OCI-LY7 (cell line): Measurements from ENCODE around the gene MTCL1. TPM values are rescaled to one million over a fixed set of nuclear protein-coding genes. Genes with fewer than 3 reads are reported as not detected.

Experiments
- BruUV-seq: library from RNA; stranded (reverse); fragments of 400-500 nt; replicated peaks from 2 replicates; lab custom pipeline; 2021; lab: Mats Ljungman, UMichigan
- CTCF ChIA-PET: fragments of 300-600 bp; sonication (Branson Sonifier 250); formaldehyde crosslinking; loops from one replicate; lab custom pipeline; 2022; ENCODE audit warnings: antibody characterized with exemption; ENCODE audit not compliant: unreplicated experiment; lab: Charles Lee
- POLR2A ChIA-PET: fragments of 300-600 bp; sonication (Branson Sonifier 250); formaldehyde crosslinking; loops from one replicate; lab custom pipeline; 2022; ENCODE audit warnings: antibody characterized with exemption; lab: Charles Lee
- DNase-seq: peaks from one replicate; pipeline ENCODE4 v3.0.0-alpha.2; 2015; ENCODE audit warnings: low spot score
- H2AFZ ChIP-seq: fragments of 200-600 bp; sonication (generic), shearing (Covaris generic); 2 replicates; pipeline ENCODE4 v1.6.1; 2014; ENCODE audit warnings: mild to moderate bottlenecking, antibody characterized with exemption, low read length, moderate library complexity
- H3K27ac ChIP-seq: fragments of 200-600 bp; sonication (generic); 2 replicates; pipeline ENCODE4 v1.5.1; 2014; ENCODE audit warnings: mixed run types, low read depth, mild to moderate bottlenecking, moderate library complexity, low read length, inconsistent platforms; ENCODE audit not compliant: poor library complexity, severe bottlenecking
- H3K36me3 ChIP-seq: fragments of 200-600 bp; sonication (generic); 2 replicates; pipeline ENCODE4 v1.6.1; 2014; ENCODE audit warnings: mild to moderate bottlenecking, antibody characterized with exemption, low read length, moderate library complexity, mixed read lengths; ENCODE audit not compliant: insufficient read depth
- H3K4me1 ChIP-seq: fragments of 200-600 bp; sonication (generic); 2 replicates; pipeline ENCODE4 v1.5.1; 2014; ENCODE audit warnings: mild to moderate bottlenecking, low read length; ENCODE audit not compliant: insufficient read depth, poor library complexity, severe bottlenecking
- H3K4me2 ChIP-seq: fragments of 200-600 bp; sonication (generic); 2 replicates; pipeline ENCODE4 v1.6.1; 2014; ENCODE audit warnings: mild to moderate bottlenecking, low read length
- H3K4me3 ChIP-seq: fragments of 200-600 bp; sonication (generic); 2 replicates; pipeline ENCODE4 v1.5.1; 2014; ENCODE audit warnings: mild to moderate bottlenecking, low read depth, low read length; ENCODE audit not compliant: poor library complexity, severe bottlenecking
- H3K79me2 ChIP-seq: fragments of 200-600 bp; sonication (generic); 2 replicates; pipeline ENCODE4 v1.6.1; 2016; ENCODE audit warnings: low read depth, mild to moderate bottlenecking, low read length, moderate library complexity, mixed read lengths; ENCODE audit not compliant: insufficient read depth
- H3K9me2 ChIP-seq: fragments of 200-600 bp; sonication (generic); 2 replicates; pipeline ENCODE4 v1.6.1; 2016; ENCODE audit warnings: mild to moderate bottlenecking, low read length, mixed read lengths; ENCODE audit not compliant: insufficient read depth
- H3K9me3 ChIP-seq: fragments of 200-600 bp; sonication (generic); 2 replicates; pipeline ENCODE4 v1.6.1; 2014; ENCODE audit warnings: mild to moderate bottlenecking, mixed run types, low read length, mixed read lengths
- H4K20me1 ChIP-seq: fragments of 200-600 bp; sonication (generic); 2 replicates; pipeline ENCODE4 v1.6.1; 2014; ENCODE audit warnings: mild to moderate bottlenecking, antibody characterized with exemption, low read length, moderate library complexity, mixed read lengths; ENCODE audit not compliant: insufficient read depth
- EZH2phosphoT487 ChIP-seq: fragments of 200-600 bp; sonication (generic); IDR thresholded peaks from 2 replicates; pipeline ENCODE4 v1.6.1; 2018; ENCODE audit warnings: low read depth, borderline replicate concordance, mild to moderate bottlenecking, mixed run types, antibody characterized with exemption, low read length, moderate library complexity, mixed read lengths
- intact Hi-C: fragments of 100-400 bp; cut with micrococcal nuclease; formaldehyde crosslinking; loops from one replicate; pipeline ENCODE4 v1.10.0; 2022; ENCODE audit not compliant: unreplicated experiment
- total RNA-seq, 2 experiments: library from RNA; depleted of rRNA in 1 of 2; stranded (reverse); fragments of >200 nt in 1 of 2; shearing (Covaris generic) in 1 of 2; gene quantifications; 2 replicates each; pipeline ENCODE4 v1.2.3, GENCODE V29; 2014 to 2022
- TF ChIP-seq, protein P1 (sequence below): fragments of 200-600 bp; sonication (generic); conservative IDR thresholded peaks from 2 replicates; pipeline ENCODE4 v1.5.1; 2014; ENCODE audit warnings: mild to moderate bottlenecking, antibody characterized with exemption, low read length, moderate library complexity, mixed read lengths

The MTCL1 gene
- total RNA-seq, 2 experiments from 2014 or later = 96.8 to 159 TPM

- POLR2A ChIA-PET = interaction anchor here (0.6 kb wide), 1 partner anchor 42 kb away, joined by 3 read pairs; no protein-coding TSS in a partner anchor
- peaks cover 82% of the 10 kb centered on the region for H3K36me3 ChIP-seq
- H3K9me2 ChIP-seq = no peaks in the 10 kb centered on the region
- no TSS peak for BruUV-seq
- TF ChIP-seq, protein P1, sequence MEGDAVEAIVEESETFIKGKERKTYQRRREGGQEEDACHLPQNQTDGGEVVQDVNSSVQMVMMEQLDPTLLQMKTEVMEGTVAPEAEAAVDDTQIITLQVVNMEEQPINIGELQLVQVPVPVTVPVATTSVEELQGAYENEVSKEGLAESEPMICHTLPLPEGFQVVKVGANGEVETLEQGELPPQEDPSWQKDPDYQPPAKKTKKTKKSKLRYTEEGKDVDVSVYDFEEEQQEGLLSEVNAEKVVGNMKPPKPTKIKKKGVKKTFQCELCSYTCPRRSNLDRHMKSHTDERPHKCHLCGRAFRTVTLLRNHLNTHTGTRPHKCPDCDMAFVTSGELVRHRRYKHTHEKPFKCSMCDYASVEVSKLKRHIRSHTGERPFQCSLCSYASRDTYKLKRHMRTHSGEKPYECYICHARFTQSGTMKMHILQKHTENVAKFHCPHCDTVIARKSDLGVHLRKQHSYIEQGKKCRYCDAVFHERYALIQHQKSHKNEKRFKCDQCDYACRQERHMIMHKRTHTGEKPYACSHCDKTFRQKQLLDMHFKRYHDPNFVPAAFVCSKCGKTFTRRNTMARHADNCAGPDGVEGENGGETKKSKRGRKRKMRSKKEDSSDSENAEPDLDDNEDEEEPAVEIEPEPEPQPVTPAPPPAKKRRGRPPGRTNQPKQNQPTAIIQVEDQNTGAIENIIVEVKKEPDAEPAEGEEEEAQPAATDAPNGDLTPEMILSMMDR = no peak
- no peak for TF ChIP-seq EZH2phosphoT487
- no peak overlapping the region for H2AFZ ChIP-seq
- no peak overlapping the region for H3K27ac ChIP-seq
- no peaks in the 10 kb centered on the region for H4K20me1 ChIP-seq
- H3K4me3 ChIP-seq = no peak overlapping the region
- intact Hi-C loops = loop anchor here (10.0 kb wide), 1 partner anchor 315 kb away; no protein-coding TSS in a partner anchor
- DNase-seq = no peak
- H3K79me2 ChIP-seq = peaks cover 67% of the 10 kb centered on the region
- peaks cover 94% of the 10 kb centered on the region for H3K4me1 ChIP-seq
- peaks cover 6% of the 10 kb centered on the region; the same call in 1 of the 2 replicates for H3K9me3 ChIP-seq
- CTCF ChIA-PET = no interaction called here
- no peak overlapping the region for H3K4me2 ChIP-seq
These were observed 44.1 kb downstream of the MTCL1 start for GRCh38 chr18:8749492-8749891.

- ChIA-PET POLR2A (interaction anchor here (0.8 to 1.5 kb wide), 3 partner anchors 10 to 41 kb away, joined by 3 to 4 read pairs (median 4); no protein-coding TSS in a partner anchor), CTCF (no interaction called here)
- H3K9me3 ChIP-seq = peaks cover 8% of the 10 kb centered on the region; the same call in 1 of the 2 replicates
- intact Hi-C loops = no loop called here
- H3K36me3 ChIP-seq = peaks cover 91% of the 10 kb centered on the region
- DNase-seq = no peak
- H3K9me2 ChIP-seq = no peaks in the 10 kb centered on the region
- H2AFZ ChIP-seq = no peak overlapping the region
- H3K4me1 ChIP-seq = peaks cover 93% of the 10 kb centered on the region
- H3K79me2 ChIP-seq = peaks cover 69% of the 10 kb centered on the region
- H4K20me1 ChIP-seq = no peaks in the 10 kb centered on the region
- BruUV-seq = no TSS peak
- H3K27ac ChIP-seq = peak overlapping the region; percentile 32
- no peak overlapping the region for H3K4me3 ChIP-seq
- TF ChIP-seq, protein P1 = no peak
- TF ChIP-seq EZH2phosphoT487 = no peak
- H3K4me2 ChIP-seq = peak overlapping the region; percentile 7; the same call in 1 of the 2 replicates
These were observed 45.6 kb downstream of the MTCL1 start for GRCh38 chr18:8750954-8751415.

- TSS peak; percentile 31 for BruUV-seq
- no peak for DNase-seq
- CTCF ChIA-PET = no interaction called here
- peaks cover 9% of the 10 kb centered on the region; the same call in 1 of the 2 replicates for H3K9me3 ChIP-seq
- intact Hi-C loops = no loop called here
- peaks cover 89% of the 10 kb centered on the region for H3K36me3 ChIP-seq
- peak overlapping the region; percentile 32 for H3K27ac ChIP-seq
- peaks cover 93% of the 10 kb centered on the region for H3K4me1 ChIP-seq
- peak overlapping the region; percentile 7; the same call in 1 of the 2 replicates for H3K4me2 ChIP-seq
- no peaks in the 10 kb centered on the region for H3K9me2 ChIP-seq
- H4K20me1 ChIP-seq = no peaks in the 10 kb centered on the region
- no peak overlapping the region for H3K4me3 ChIP-seq
- peaks cover 66% of the 10 kb centered on the region; the same call in 1 of the 2 replicates for H3K79me2 ChIP-seq
- TF ChIP-seq, protein P1 = no peak
- TF ChIP-seq EZH2phosphoT487 = no peak
- POLR2A ChIA-PET = interaction anchor here (1.1 to 1.5 kb wide), 2 partner anchors 11 to 12 kb away, joined by 3 to 4 read pairs; no protein-coding TSS in a partner anchor
- no peak overlapping the region for H2AFZ ChIP-seq
These were observed 46.3 kb downstream of the MTCL1 start for GRCh38 chr18:8751692-8752091.
